IMR-90 (cell line): ENCODE results near the gene HYDIN. TPM values are rescaled to one million over a fixed set of nuclear protein-coding genes. Genes with fewer than 3 reads are reported as not detected.

Experiments used
- ATAC-seq: fragments of 200-7000 bp; cut with Tn5 transposase; 2 replicates; pipeline ENCODE4 v1.9.1; 2020; ENCODE audit warnings: low read depth, mild to moderate bottlenecking, moderate library complexity
- BruUV-seq: library from RNA; stranded (reverse); fragments of 400-500 nt; replicated peaks from 2 replicates; lab custom pipeline; 2021; lab: Mats Ljungman, UMichigan
- CTCF ChIA-PET: fragments of 300-600 bp; formaldehyde crosslinking; extraction: SDS; loops from one replicate; lab custom pipeline; 2021; ENCODE audit warnings: antibody characterized with exemption; lab: Yijun Ruan, JAX
- POLR2A ChIA-PET: fragments of 300-600 bp; sonication (Branson Sonifier 250); formaldehyde crosslinking; loops from one replicate; lab custom pipeline; 2022; ENCODE audit warnings: antibody characterized with exemption; ENCODE audit not compliant: unreplicated experiment; lab: Charles Lee
- DNase-seq: peaks from one replicate; pipeline ENCODE4 v3.0.0; 2013
- H2AFZ ChIP-seq: replicated peaks from 2 replicates; pipeline ENCODE3; 2013; ENCODE audit warnings: low read length, mild to moderate bottlenecking; ENCODE audit not compliant: poor library complexity
- H2AK5ac ChIP-seq: 2 replicates; pipeline ENCODE4 v1.6.1; 2013; ENCODE audit warnings: low read depth, low read length, inconsistent platforms
- H2AK9ac ChIP-seq: replicated peaks from 2 replicates; pipeline ENCODE3; 2013; ENCODE audit warnings: mild to moderate bottlenecking, low read depth, low read length, moderate library complexity; ENCODE audit not compliant: poor library complexity
- H2BK120ac ChIP-seq: 2 replicates; pipeline ENCODE4 v1.6.1; 2013; ENCODE audit warnings: low read depth, low read length, inconsistent platforms
- H2BK15ac ChIP-seq: 3 replicates; pipeline ENCODE4 v1.6.1; 2013; ENCODE audit warnings: low read depth, low read length, inconsistent platforms
- H2BK20ac ChIP-seq: 2 replicates; pipeline ENCODE4 v1.6.1; 2013; ENCODE audit warnings: low read depth, mild to moderate bottlenecking, inconsistent platforms, low read length, moderate library complexity
- H2BK5ac ChIP-seq: 2 replicates; pipeline ENCODE4 v1.6.1; 2013; ENCODE audit warnings: mild to moderate bottlenecking, low read depth, low read length, inconsistent platforms; ENCODE audit not compliant: poor library complexity, severe bottlenecking
- H3K14ac ChIP-seq: replicated peaks from 2 replicates; pipeline ENCODE4 v1.6.1; 2013; ENCODE audit warnings: low read depth, low read length, inconsistent platforms
- H3K18ac ChIP-seq: 2 replicates; pipeline ENCODE4 v1.6.1; 2013; ENCODE audit warnings: low read depth, low read length, control low read depth
- H3K23ac ChIP-seq: 2 replicates; pipeline ENCODE4 v1.6.1; 2013; ENCODE audit warnings: low read depth, low read length, inconsistent platforms
- H3K27ac ChIP-seq: 2 replicates; pipeline ENCODE4 v1.5.1; 2013; ENCODE audit warnings: mild to moderate bottlenecking, control low read depth, low read length; ENCODE audit not compliant: insufficient read depth
- H3K27me3 ChIP-seq: 2 replicates; pipeline ENCODE4 v1.6.1; 2013; ENCODE audit warnings: low read length; ENCODE audit not compliant: control insufficient read depth, insufficient read depth
- H3K36me3 ChIP-seq: 2 replicates; pipeline ENCODE4 v1.6.1; 2013; ENCODE audit warnings: low read length, mixed read lengths; ENCODE audit not compliant: control insufficient read depth, insufficient read depth
- H3K4ac ChIP-seq: 2 replicates; pipeline ENCODE4 v1.6.1; 2013; ENCODE audit warnings: low read depth, low read length, inconsistent platforms
- H3K4me1 ChIP-seq: 2 replicates; pipeline ENCODE4 v1.6.1; 2013; ENCODE audit warnings: low read length, mixed read lengths; ENCODE audit not compliant: control insufficient read depth, insufficient read depth
- H3K4me2 ChIP-seq: 2 replicates; pipeline ENCODE4 v1.6.1; 2013; ENCODE audit warnings: low read depth, mild to moderate bottlenecking, control low read depth, low read length, moderate library complexity
- H3K4me3 ChIP-seq: 2 replicates; pipeline ENCODE4 v1.5.1; 2013; ENCODE audit warnings: low read depth, mild to moderate bottlenecking, control low read depth, low read length, moderate library complexity; ENCODE audit not compliant: insufficient read depth
- H3K56ac ChIP-seq: 2 replicates; pipeline ENCODE4 v1.6.1; 2013; ENCODE audit warnings: low read length, inconsistent platforms; ENCODE audit not compliant: insufficient read depth; ENCODE audit errors: extremely low read depth
- H3K79me1 ChIP-seq, 2 experiments: 2 replicates each; pipeline ENCODE4 v1.6.1; 2013; ENCODE audit warnings: low read length in 2 of 2, inconsistent platforms in 1 of 2, low read depth in 1 of 2
- H3K9ac ChIP-seq: 2 replicates; pipeline ENCODE4 v1.6.1; 2013; ENCODE audit warnings: low read depth, low read length, control low read depth
- H3K9me1 ChIP-seq: 2 replicates; pipeline ENCODE4 v1.6.1; 2013; ENCODE audit warnings: low read length, inconsistent platforms; ENCODE audit not compliant: insufficient read depth
- H3K9me3 ChIP-seq: 2 replicates; pipeline ENCODE4 v1.6.1; 2013; ENCODE audit warnings: low read length; ENCODE audit not compliant: control insufficient read depth, insufficient read depth
- H4K20me1 ChIP-seq: 2 replicates; pipeline ENCODE4 v1.6.1; 2013; ENCODE audit warnings: low read length, inconsistent platforms; ENCODE audit not compliant: insufficient read depth
- H4K5ac ChIP-seq: 2 replicates; pipeline ENCODE4 v1.6.1; 2013; ENCODE audit warnings: mild to moderate bottlenecking, low read depth, low read length, control low read depth
- H4K8ac ChIP-seq, 2 experiments: 2 replicates each; pipeline ENCODE4 v1.6.1; 2013; ENCODE audit warnings: low read depth in 2 of 2, low read length in 2 of 2, control low read depth in 1 of 2, inconsistent platforms in 1 of 2
- H4K91ac ChIP-seq: 2 replicates; pipeline ENCODE4 v1.6.1; 2013; ENCODE audit warnings: low read depth, low read length, inconsistent platforms; ENCODE audit not compliant: insufficient read depth
- BHLHE40 ChIP-seq: fragments of 150-350 bp; IDR thresholded peaks from 2 replicates; pipeline ENCODE4 v1.6.1; 2016; ENCODE audit warnings: mild to moderate bottlenecking, low read depth, low read length
- CEBPB ChIP-seq: IDR thresholded peaks from 2 replicates; pipeline ENCODE4 v1.6.1; 2012; ENCODE audit warnings: low read depth, low read length, improper control_type of control experiment
- CHD1 ChIP-seq: IDR thresholded peaks from 2 replicates; pipeline ENCODE4 v1.6.1; 2012; ENCODE audit warnings: low read depth, low read length, improper control_type of control experiment
- FOS ChIP-seq: fragments of 150-350 bp; IDR thresholded peaks from 2 replicates; pipeline ENCODE4 v1.6.1; 2016; ENCODE audit warnings: low read depth, low read length
- MAFK ChIP-seq: IDR thresholded peaks from 2 replicates; pipeline ENCODE4 v1.6.1; 2012; ENCODE audit warnings: low read depth, low read length, improper control_type of control experiment
- MAZ ChIP-seq: IDR thresholded peaks from 2 replicates; pipeline ENCODE4 v1.6.1; 2012; ENCODE audit warnings: low read depth, mild to moderate bottlenecking, low read length, improper control_type of control experiment, moderate library complexity, borderline replicate concordance
- MXI1 ChIP-seq: IDR thresholded peaks from 2 replicates; pipeline ENCODE4 v1.6.1; 2012; ENCODE audit warnings: low read depth, mild to moderate bottlenecking, low read length, moderate library complexity, borderline replicate concordance
- NFE2L2 ChIP-seq: fragments of 150-350 bp; IDR thresholded peaks from 2 replicates; pipeline ENCODE4 v1.6.1; 2016; ENCODE audit warnings: low read depth, mild to moderate bottlenecking, low read length
- POLR2A ChIP-seq: IDR thresholded peaks from 2 replicates; pipeline ENCODE4 v1.6.1; 2012; ENCODE audit warnings: mild to moderate bottlenecking, low read depth, low read length
- RAD21 ChIP-seq: IDR thresholded peaks from 2 replicates; pipeline ENCODE4 v1.6.1; 2012; ENCODE audit warnings: low read length, improper control_type of control experiment
- RFX5 ChIP-seq: IDR thresholded peaks from 2 replicates; pipeline ENCODE4 v1.8.0; 2012; ENCODE audit warnings: low read depth, mild to moderate bottlenecking, low read length, moderate library complexity
- SMC3 ChIP-seq: fragments of 150-350 bp; IDR thresholded peaks from 2 replicates; pipeline ENCODE4 v1.6.1; 2016; ENCODE audit warnings: low read depth, mild to moderate bottlenecking, antibody characterized with exemption, low read length, moderate library complexity
- WGBS, 2 experiments: methylation state at CpG; one replicate each; pipeline versions ENCODE4 v1.1.5 to v1.1.7; 2013; ENCODE audit warnings: missing lambda C conversion rate in 2 of 2; ENCODE audit not compliant: insufficient read length in 1 of 2; ENCODE audit errors: extremely low coverage in 2 of 2; 5-methylcytosine and 5-hydroxymethylcytosine counted together
- dilution Hi-C: fragments of 300-500 bp; cut with HindIII; formaldehyde crosslinking; loops from one replicate; pipeline ENCODE4 v1.14.3; 2018; ENCODE audit warnings: low sequenced_read_pairs; ENCODE audit not compliant: unreplicated experiment
- in situ Hi-C: fragments of 300-500 bp; cut with MboI; formaldehyde crosslinking; loops from 3 replicates; pipeline ENCODE4 v1.14.3; 2019; ENCODE audit warnings: low sequenced_read_pairs, inconsistent platforms, mixed read lengths
- intact Hi-C: fragments of 100-400 bp; cut with micrococcal nuclease; formaldehyde crosslinking; loops from 2 replicates; pipeline ENCODE4 v1.10.0; 2022
- polyA plus RNA-seq, 3 experiments: library from polyadenylated mRNA; depleted of rRNA; stranded (reverse); fragments of >200 nt; gene quantifications; 2 replicates each; pipeline ENCODE4 v1.2.3, GENCODE V29; 2012; ENCODE audit warnings: low replicate concordance in 1 of 3
- total RNA-seq: library from RNA; depleted of rRNA; stranded (reverse); fragments of >200 nt; gene quantifications from 2 replicates; pipeline ENCODE4 v1.2.3, GENCODE V29; 2012
- TF ChIP-seq, protein P1 (sequence below): fragments of 150-350 bp; IDR thresholded peaks from 2 replicates; pipeline ENCODE4 v1.6.1; 2017; ENCODE audit warnings: mild to moderate bottlenecking, antibody characterized with exemption, low read length, low read depth
- TF ChIP-seq, protein P2 (sequence below): fragments of 150-350 bp; IDR thresholded peaks from 2 replicates; pipeline ENCODE4 v1.6.1; 2016; ENCODE audit warnings: low read depth, mild to moderate bottlenecking, low read length, moderate library complexity, borderline replicate concordance

HYDIN gene
- total and polyA plus RNA-seq, 2 of the 4 experiments (the other 2 are of a cell fraction), result 0.18 to 0.27 TPM

DNA sequence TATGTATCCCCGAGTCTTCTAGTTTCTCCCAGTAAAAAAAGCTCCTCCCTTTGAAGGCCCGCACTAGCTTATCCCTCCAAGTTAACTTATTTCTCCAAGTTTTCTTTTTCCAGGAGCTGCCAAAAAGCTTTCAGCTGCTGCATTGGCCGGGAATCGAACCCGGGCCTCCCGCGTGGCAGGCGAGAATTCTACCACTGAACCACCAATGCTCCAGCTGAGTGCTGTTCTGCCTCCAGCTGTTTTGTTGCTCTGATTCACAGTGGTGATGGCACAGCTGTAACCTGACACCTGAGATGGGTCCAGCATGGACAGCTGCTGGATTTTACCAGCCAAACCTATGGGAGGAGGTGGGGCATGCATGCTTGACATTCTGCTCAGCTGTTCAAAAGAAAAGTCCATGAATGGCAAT lies 451.6 kb downstream of the HYDIN start:
- in situ Hi-C loops, result loop anchor here (10.0 to 25.0 kb wide), 3 partner anchors 244 to 708 kb away; partner anchors contain the start of genes CMTR2 and ZNF19
- ChIA-PET POLR2A (interaction anchor here (0.6 kb wide), 1 partner anchor 242 kb away, joined by 3 read pairs; no protein-coding TSS in a partner anchor), CTCF (interaction anchor here (0.6 to 1.6 kb wide), 5 partner anchors 9 to 721 kb away, joined by 3 to 5 read pairs (median 3); no protein-coding TSS in a partner anchor)
- Histone ChIP-seq H2AK5ac (no peak overlapping the region), H2BK5ac (peak overlapping the region; percentile 19), H2BK15ac (no peak overlapping the region), H3K27me3 (no peaks in the 10 kb centered on the region), H2BK120ac (no peak overlapping the region), H3K9ac (no peak overlapping the region), H3K4me2 (no peak overlapping the region), H3K9me1 (peaks cover 10% of the 10 kb centered on the region), H3K79me1 (peaks cover 0 to 15% of the 10 kb centered on the region in 2 experiments; a peak in 2 of 4 replicates), H2BK20ac (no peak overlapping the region), H4K20me1 (peaks cover 9% of the 10 kb centered on the region; the same call in 1 of the 2 replicates), H3K4ac (no peak overlapping the region), H3K27ac (no peak overlapping the region), H3K14ac (no peak overlapping the region), H2AK9ac (no peak overlapping the region), H3K9me3 (peaks cover 2% of the 10 kb centered on the region; the same call in 1 of the 2 replicates), H4K91ac (no peak overlapping the region), H4K5ac (no peak overlapping the region), H3K4me1 (peaks cover 3% of the 10 kb centered on the region; the same call in 1 of the 2 replicates), H3K36me3 (peaks cover 42% of the 10 kb centered on the region), H3K23ac (no peak overlapping the region), H3K56ac (no peak overlapping the region), H3K18ac (no peak overlapping the region), H2AFZ (no peak overlapping the region), H3K4me3 (no peak overlapping the region), H4K8ac (no peak overlapping the region)
- dilution Hi-C loops, result no loop called here
- peak; percentile 92 for DNase-seq
- intact Hi-C loops, result loop anchor here (10.0 kb wide), 2 partner anchors 224 to 576 kb away; partner anchors contain the start of gene CALB2
- BruUV-seq, result no TSS peak
- WGBS, 2 experiments, result 17% methylated on average over 2 of the region's 8 CpGs; no CpG with 5 or more reads in 1 of the 2 experiments
- TF ChIP-seq BHLHE40, result no peak
- TF ChIP-seq, protein P1, sequence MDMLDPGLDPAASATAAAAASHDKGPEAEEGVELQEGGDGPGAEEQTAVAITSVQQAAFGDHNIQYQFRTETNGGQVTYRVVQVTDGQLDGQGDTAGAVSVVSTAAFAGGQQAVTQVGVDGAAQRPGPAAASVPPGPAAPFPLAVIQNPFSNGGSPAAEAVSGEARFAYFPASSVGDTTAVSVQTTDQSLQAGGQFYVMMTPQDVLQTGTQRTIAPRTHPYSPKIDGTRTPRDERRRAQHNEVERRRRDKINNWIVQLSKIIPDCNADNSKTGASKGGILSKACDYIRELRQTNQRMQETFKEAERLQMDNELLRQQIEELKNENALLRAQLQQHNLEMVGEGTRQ, result no peak
- TF ChIP-seq MAZ, result peak; percentile 57
- no peak for TF ChIP-seq MAFK
- no peak; the same call in 1 of the 2 replicates for TF ChIP-seq CEBPB
- no peak for TF ChIP-seq POLR2A
- TF ChIP-seq, protein P2, sequence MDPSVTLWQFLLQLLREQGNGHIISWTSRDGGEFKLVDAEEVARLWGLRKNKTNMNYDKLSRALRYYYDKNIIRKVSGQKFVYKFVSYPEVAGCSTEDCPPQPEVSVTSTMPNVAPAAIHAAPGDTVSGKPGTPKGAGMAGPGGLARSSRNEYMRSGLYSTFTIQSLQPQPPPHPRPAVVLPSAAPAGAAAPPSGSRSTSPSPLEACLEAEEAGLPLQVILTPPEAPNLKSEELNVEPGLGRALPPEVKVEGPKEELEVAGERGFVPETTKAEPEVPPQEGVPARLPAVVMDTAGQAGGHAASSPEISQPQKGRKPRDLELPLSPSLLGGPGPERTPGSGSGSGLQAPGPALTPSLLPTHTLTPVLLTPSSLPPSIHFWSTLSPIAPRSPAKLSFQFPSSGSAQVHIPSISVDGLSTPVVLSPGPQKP, result no peak
- no peak; the same call in 1 of the 2 replicates for TF ChIP-seq CHD1
- peak; percentile 82 for TF ChIP-seq MXI1
- TF ChIP-seq RFX5, result no peak
- TF ChIP-seq SMC3, result no peak; the same call in none of the 2 replicates
- TF ChIP-seq RAD21, result no peak
- TF ChIP-seq FOS, result peak; percentile 94
- no peak for TF ChIP-seq NFE2L2
- peak; percentile 89 for ATAC-seq
